ENCODE results near the gene MPRIP. TPM values are rescaled to one million over a fixed set of nuclear protein-coding genes. Genes with fewer than 3 reads are reported as not detected.

MPRIP gene
- total RNA-seq, 1 experiment from 2014 or later: 132 TPM

DNA sequence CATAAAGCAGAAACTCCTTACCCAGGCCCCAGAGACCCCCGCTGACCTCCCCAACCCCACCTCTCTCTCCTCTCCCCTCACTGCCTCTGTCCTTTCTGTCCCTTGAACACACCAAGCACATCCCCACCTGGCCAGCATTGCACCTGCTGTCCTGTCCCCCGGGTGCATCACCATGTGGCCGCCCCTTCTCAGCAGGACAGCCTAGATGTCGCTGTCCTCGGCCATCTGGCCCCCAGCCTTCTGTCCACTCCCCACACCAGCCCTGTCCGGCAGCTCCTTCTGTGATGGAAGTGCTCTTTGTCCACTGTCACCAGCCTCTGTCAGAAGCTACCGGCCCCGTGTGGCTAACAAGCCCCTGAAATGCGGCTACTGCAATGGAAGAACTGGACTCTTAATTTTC lies 12.3 kb upstream of the MPRIP start:
- no peak for DNase-seq
- 0 out of 5 replicates have a peak overlapping the region, but pooled peaks of 1 of the 2 experiments have one; percentile 13 for H3K4me3 Mint-ChIP-seq

More for the DNA sequence above, 12.3 kb upstream of the MPRIP start:
- no peaks in the 10 kb centered on the region for H3K23me2 ChIP-seq (ENCODE audit: insufficient read length, low read depth, low read length, poor library complexity, severe bottlenecking)
- H3K4me1 ChIP-seq (ENCODE audit: insufficient read depth, low read length): peaks cover 9% of the 10 kb centered on the region; the same call in 1 of the 2 replicates
- H3K9me3 ChIP-seq (ENCODE audit: control insufficient read depth, low read depth, low read length): no peaks in the 10 kb centered on the region
- no peak overlapping the region for H4K91ac ChIP-seq (ENCODE audit: insufficient read length, low read depth, low read length)
- no peaks in the 10 kb centered on the region for H4K20me1 ChIP-seq (ENCODE audit: control insufficient read depth, insufficient read depth, insufficient read length)
- Mint-ChIP-seq H3K27me3 (ENCODE audit: low read depth) (no peaks in the 10 kb centered on the region), H3K36me3 (ENCODE audit: insufficient read depth in 1 of 3, low read depth in 3 of 3) (no peaks in the 10 kb centered on the region), H3K27ac (peak overlapping the region in 2 of 3 experiments; percentile 28 to 54; a peak in 3 of 7 replicates), H3K9me3 (no peaks in the 10 kb centered on the region), H3K4me1 (peaks cover 25 to 31% of the 10 kb centered on the region in 2 experiments)
- H2BK5ac ChIP-seq (ENCODE audit: insufficient read length, low read length): no peak overlapping the region
- H3K4ac ChIP-seq (ENCODE audit: low read depth, low read length): no peak overlapping the region
- no peak for TF ChIP-seq CTCF (conservative IDR thresholded peaks at IDR 0.05)
- H2BK15ac ChIP-seq (ENCODE audit: low read depth, low read length): no peak overlapping the region
- H3K18ac ChIP-seq (ENCODE audit: insufficient read length, low read depth, low read length): peak overlapping the region; percentile 35
- no peak overlapping the region for H2BK120ac ChIP-seq (ENCODE audit: low read depth, low read length, poor library complexity, severe bottlenecking)
- H2BK12ac ChIP-seq (ENCODE audit: insufficient read length, low read depth, low read length): no peak overlapping the region
- no peaks in the 10 kb centered on the region for H3K79me2 ChIP-seq (ENCODE audit: insufficient read depth, low read length)
- H3K79me1 ChIP-seq (ENCODE audit: insufficient read depth, low read depth, low read length, poor library complexity, severe bottlenecking): no peaks in the 10 kb centered on the region
- H2BK20ac ChIP-seq (ENCODE audit: low read depth, low read length, poor library complexity, severe bottlenecking): no peak overlapping the region
- no peak overlapping the region for H3K4me2 ChIP-seq (ENCODE audit: insufficient read depth, insufficient read length, low read length)
- no CpG with 5 or more reads among the region's 9 CpGs for WGBS (ENCODE audit: extremely low coverage, insufficient read length, low lambda C conversion rate)
- no peak overlapping the region for H3T11ph ChIP-seq (ENCODE audit: low read length)
- H3K9ac ChIP-seq (ENCODE audit: extremely low read depth, insufficient read length, low read length): no peak overlapping the region
- no peak overlapping the region for H3K56ac ChIP-seq (ENCODE audit: insufficient read length, low read depth, low read length)
- no peak overlapping the region for H2AFZ ChIP-seq (ENCODE audit: low read length)
- H4K8ac ChIP-seq (replicated peaks; ENCODE audit: insufficient read length, low read depth, low read length): no peak overlapping the region
- no peak overlapping the region for H3K23ac ChIP-seq (ENCODE audit: insufficient read length, low read depth, low read length)
- no peak overlapping the region for H2AK5ac ChIP-seq (ENCODE audit: insufficient read length, low read length)
- H3K27me3 ChIP-seq (ENCODE audit: insufficient read depth, low read length): no peaks in the 10 kb centered on the region
- no peak overlapping the region for H4K5ac ChIP-seq (ENCODE audit: insufficient read length, low read depth, low read length)
- H3K27ac ChIP-seq (ENCODE audit: insufficient read length, low read depth, low read length): no peak overlapping the region
- no peak overlapping the region for H3K14ac ChIP-seq (ENCODE audit: insufficient read depth, low read length)

Data from H9 (cell line).